ENCODE measurements around the gene DNMT3L.
"Not testable (repeated sequence)": the region's sequence is repeated elsewhere in the genome, so short reads cannot be mapped to it uniquely, and the experiment has no call there.

The DNMT3L gene

GRCh38 chr21:44258056-44258725, 3.5 kb downstream of the DNMT3L start:
- Mint-ChIP-seq H3K27me3 (ENCODE audit: low read depth) (peaks cover 13% of the 10 kb centered on the region), H3K4me3 (no peak overlapping the region), H3K27ac (no peak overlapping the region), H3K36me3 (ENCODE audit: low read depth) (no peaks in the 10 kb centered on the region), H3K9me3 (no peaks in the 10 kb centered on the region), H3K4me1 (ENCODE audit: low read depth) (peaks cover 2% of the 10 kb centered on the region)
- no peak for DNase-seq (ENCODE audit: low spot score)

- Mint-ChIP-seq H3K9me3 (no peaks in the 10 kb centered on the region), H3K36me3 (ENCODE audit: low read depth) (no peaks in the 10 kb centered on the region), H3K4me1 (ENCODE audit: low read depth) (peaks cover under 1% of the 10 kb centered on the region), H3K27ac (no peak overlapping the region), H3K4me3 (no peak overlapping the region), H3K27me3 (ENCODE audit: low read depth) (peaks cover 12% of the 10 kb centered on the region)
- no peak for DNase-seq (ENCODE audit: low spot score)
Measured at GRCh38 chr21:44255511-44255981, 6.2 kb downstream of the DNMT3L start.

- Mint-ChIP-seq H3K4me3 (no peak overlapping the region), H3K27ac (no peak overlapping the region), H3K36me3 (ENCODE audit: low read depth) (no peaks in the 10 kb centered on the region), H3K9me3 (no peaks in the 10 kb centered on the region), H3K4me1 (ENCODE audit: low read depth) (no peaks in the 10 kb centered on the region), H3K27me3 (ENCODE audit: low read depth) (peaks cover 8% of the 10 kb centered on the region)
- no peak for DNase-seq (ENCODE audit: low spot score)
Measured at GRCh38 chr21:44253832-44254710, 7.6 kb downstream of the DNMT3L start.

- not testable (repeated sequence) for DNase-seq (ENCODE audit: low spot score); H3K4me3 Mint-ChIP-seq; H3K4me1 Mint-ChIP-seq (ENCODE audit: low read depth); H3K27ac Mint-ChIP-seq; H3K9me3 Mint-ChIP-seq; H3K27me3 Mint-ChIP-seq (ENCODE audit: low read depth); H3K36me3 Mint-ChIP-seq (ENCODE audit: low read depth)
Measured at GRCh38 chr21:44249204-44250037, 12.3 kb downstream of the DNMT3L start.

DNA sequence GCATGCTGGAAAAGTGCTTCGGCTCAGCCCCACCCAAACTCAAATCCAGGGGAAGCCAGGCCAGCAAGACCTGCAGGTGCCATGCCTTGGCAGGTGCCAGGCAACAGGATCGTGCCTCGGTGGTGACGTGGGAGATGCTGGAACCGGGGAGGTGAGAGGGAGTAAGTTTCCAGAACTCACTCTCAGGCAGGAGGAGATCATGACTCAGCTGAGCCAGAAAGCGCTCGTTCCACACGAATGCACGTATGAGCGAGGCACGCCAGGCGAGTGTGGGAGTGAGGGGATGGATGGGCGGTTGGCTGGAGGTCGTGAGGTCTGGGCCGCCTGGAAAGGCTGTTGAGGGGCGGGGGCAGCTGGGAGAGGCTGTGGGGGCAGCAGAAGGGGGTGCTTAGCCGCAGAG, 13.8 kb downstream of the DNMT3L start:
- H3K4me3 Mint-ChIP-seq: not testable (repeated sequence)

DNA sequence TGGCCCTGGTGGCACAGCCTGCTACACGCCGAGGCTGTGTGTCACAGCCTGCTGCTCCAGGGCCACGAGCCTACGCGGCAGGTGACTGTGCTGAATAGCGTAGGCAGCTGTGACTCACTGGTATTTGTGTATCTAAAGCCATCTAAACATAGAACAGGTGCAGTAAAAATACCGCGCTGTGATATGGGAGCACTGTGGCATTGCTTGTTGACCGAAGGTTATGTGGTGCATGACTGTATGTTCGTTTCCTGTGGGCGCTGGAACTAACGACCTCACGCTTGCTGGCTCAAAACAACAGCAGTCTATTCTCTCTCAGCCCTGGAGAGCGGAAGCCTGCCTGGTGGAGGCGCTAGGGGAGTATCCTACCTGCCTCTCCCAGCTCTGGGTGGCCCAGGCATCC, 17.7 kb downstream of the DNMT3L start:
- H3K36me3 Mint-ChIP-seq (ENCODE audit: low read depth); H3K9me3 Mint-ChIP-seq; H3K27ac Mint-ChIP-seq; H3K27me3 Mint-ChIP-seq (ENCODE audit: low read depth); H3K4me3 Mint-ChIP-seq; DNase-seq (ENCODE audit: low spot score); H3K4me1 Mint-ChIP-seq (ENCODE audit: low read depth): not testable (repeated sequence)

More for the DNA sequence above, 13.8 kb downstream of the DNMT3L start:
- not testable (repeated sequence) for H3K27ac Mint-ChIP-seq; H3K9me3 Mint-ChIP-seq; H3K4me1 Mint-ChIP-seq (ENCODE audit: low read depth); DNase-seq (ENCODE audit: low spot score); H3K36me3 Mint-ChIP-seq (ENCODE audit: low read depth); H3K27me3 Mint-ChIP-seq (ENCODE audit: low read depth)

DNA sequence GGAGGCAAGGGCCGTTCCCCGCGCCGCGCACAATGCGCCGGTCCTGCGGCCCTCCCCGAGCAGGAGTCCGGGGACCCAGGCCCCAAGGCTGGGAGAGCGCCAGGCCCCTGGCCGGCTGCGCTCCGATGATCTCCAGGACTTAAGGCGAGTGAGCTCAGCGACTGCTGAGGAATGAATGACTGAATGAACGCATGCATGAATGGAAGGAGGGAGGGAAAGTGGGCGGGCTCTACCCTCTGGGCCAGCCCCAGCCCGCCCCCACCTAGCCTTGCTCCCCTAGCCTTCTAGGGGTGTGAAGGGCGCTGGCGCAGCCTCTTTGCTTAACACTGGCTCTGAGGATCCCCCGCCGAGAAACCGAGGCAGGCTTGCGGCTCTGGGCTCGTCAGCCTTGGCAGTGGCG, 20.4 kb downstream of the DNMT3L start:
- not testable (repeated sequence) for H3K36me3 Mint-ChIP-seq (ENCODE audit: low read depth); H3K4me1 Mint-ChIP-seq (ENCODE audit: low read depth); H3K9me3 Mint-ChIP-seq; H3K4me3 Mint-ChIP-seq; H3K27ac Mint-ChIP-seq; H3K27me3 Mint-ChIP-seq (ENCODE audit: low read depth); DNase-seq (ENCODE audit: low spot score)

DNA sequence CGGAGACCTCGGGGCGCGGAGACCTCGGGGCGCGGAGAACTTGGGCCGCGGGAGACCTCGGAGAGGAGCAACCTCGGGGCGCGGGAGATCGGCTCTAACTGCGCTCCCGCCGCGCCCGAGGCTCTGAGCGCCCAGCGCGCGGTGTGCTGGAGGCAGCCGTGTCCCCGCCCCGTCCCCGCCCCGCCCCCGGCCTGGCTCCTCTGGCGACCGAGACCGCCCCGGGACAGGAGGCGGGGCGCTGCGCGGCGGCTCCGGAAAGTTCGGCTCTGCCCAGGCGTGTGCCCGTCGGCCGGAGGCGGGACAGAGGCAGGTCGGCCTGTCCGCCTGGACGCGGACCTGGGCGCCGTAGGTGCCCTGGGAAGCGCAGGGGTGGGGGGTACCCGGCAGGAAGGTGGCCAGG, 20.9 kb downstream of the DNMT3L start, which contains the start of gene ICOSLG:
ICOSLG (minus strand) TSS at position 102 of the 400 bp plus-strand sequence. CDS start 126 bp downstream, outside the sequence.
- H3K36me3 Mint-ChIP-seq (ENCODE audit: low read depth); H3K4me3 Mint-ChIP-seq; DNase-seq (ENCODE audit: low spot score); H3K4me1 Mint-ChIP-seq (ENCODE audit: low read depth); H3K27me3 Mint-ChIP-seq (ENCODE audit: low read depth); H3K27ac Mint-ChIP-seq; H3K9me3 Mint-ChIP-seq: not testable (repeated sequence)

DNA sequence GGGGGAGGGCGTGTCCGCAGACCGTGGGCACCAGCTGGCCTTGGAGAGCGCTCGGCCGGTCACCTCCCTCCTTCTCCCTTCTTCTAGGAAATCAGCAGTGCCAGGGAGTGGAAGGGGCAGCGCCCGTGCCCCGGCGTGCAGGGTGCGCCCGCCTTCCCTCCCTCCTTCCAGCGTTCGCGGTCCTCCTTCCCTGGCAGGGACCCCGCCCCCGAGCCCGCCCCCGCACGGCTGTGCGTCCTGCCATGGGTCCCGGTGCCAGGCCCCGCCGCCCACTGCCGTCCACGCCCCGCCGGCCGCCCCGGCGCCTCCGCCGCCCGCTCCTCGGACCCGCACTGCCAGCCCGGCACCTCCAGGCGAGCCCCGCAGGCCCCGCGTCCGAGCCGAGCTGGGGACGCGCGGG, 21.3 kb downstream of the DNMT3L start:
- H3K4me1 Mint-ChIP-seq (ENCODE audit: low read depth); H3K9me3 Mint-ChIP-seq; DNase-seq (ENCODE audit: low spot score); H3K36me3 Mint-ChIP-seq (ENCODE audit: low read depth); H3K27ac Mint-ChIP-seq; H3K27me3 Mint-ChIP-seq (ENCODE audit: low read depth); H3K4me3 Mint-ChIP-seq: not testable (repeated sequence)

DNA sequence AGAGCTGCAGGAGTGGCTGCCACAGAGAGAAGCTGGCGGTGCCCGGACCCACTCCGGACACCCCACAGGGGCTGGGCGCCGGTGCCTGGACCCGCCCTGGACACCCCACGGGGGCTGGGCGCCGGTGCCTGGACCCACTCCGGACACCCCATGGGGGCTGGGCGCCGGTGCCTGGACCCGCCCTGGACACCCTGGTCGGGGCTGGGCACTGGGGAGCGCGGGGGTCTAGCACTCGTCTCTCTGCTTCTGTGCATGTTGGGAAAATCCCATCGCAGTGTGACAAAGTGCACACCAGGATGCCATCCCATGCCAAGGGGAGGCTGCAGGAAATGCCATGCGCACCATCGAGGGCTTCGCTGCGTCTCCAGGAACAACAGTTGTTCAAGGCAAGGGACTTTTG, 32.1 kb downstream of the DNMT3L start:
- H3K27me3 Mint-ChIP-seq (ENCODE audit: low read depth); H3K9me3 Mint-ChIP-seq; H3K36me3 Mint-ChIP-seq (ENCODE audit: low read depth); DNase-seq (ENCODE audit: low spot score); H3K27ac Mint-ChIP-seq; H3K4me3 Mint-ChIP-seq; H3K4me1 Mint-ChIP-seq (ENCODE audit: low read depth): not testable (repeated sequence)

GRCh38 chr21:44228109-44228508, 33.6 kb downstream of the DNMT3L start:
- not testable (repeated sequence) for H3K27ac Mint-ChIP-seq; H3K36me3 Mint-ChIP-seq (ENCODE audit: low read depth); H3K9me3 Mint-ChIP-seq; H3K4me1 Mint-ChIP-seq (ENCODE audit: low read depth); H3K27me3 Mint-ChIP-seq (ENCODE audit: low read depth); DNase-seq (ENCODE audit: low spot score); H3K4me3 Mint-ChIP-seq

GRCh38 chr21:44227614-44228013, 34.1 kb downstream of the DNMT3L start:
- not testable (repeated sequence) for H3K27me3 Mint-ChIP-seq (ENCODE audit: low read depth); DNase-seq (ENCODE audit: low spot score); H3K36me3 Mint-ChIP-seq (ENCODE audit: low read depth); H3K4me1 Mint-ChIP-seq (ENCODE audit: low read depth); H3K27ac Mint-ChIP-seq; H3K4me3 Mint-ChIP-seq; H3K9me3 Mint-ChIP-seq

DNA sequence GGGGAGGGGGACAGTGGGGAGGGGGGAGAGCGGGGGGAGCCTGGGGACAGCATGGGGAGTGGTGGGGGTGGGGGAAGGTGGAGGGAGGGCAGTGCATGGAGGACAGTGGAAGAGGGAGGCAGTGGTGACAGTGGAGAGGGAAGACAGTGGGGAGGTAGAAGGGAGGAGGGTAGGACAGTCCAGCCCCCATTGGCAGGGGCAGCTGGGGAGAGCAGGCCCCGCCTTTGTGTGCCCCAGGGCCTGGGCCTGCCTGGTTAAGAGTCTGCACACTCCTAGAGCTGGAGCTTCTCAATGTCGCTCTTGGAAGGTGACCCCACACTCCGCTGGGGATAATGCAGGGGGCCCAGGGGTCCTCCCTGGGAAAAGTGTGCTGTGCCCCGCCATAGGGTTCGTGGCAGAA, 36.1 kb downstream of the DNMT3L start:
- not testable (repeated sequence) for H3K4me1 Mint-ChIP-seq (ENCODE audit: low read depth); H3K36me3 Mint-ChIP-seq (ENCODE audit: low read depth); H3K9me3 Mint-ChIP-seq; DNase-seq (ENCODE audit: low spot score); H3K27ac Mint-ChIP-seq; H3K4me3 Mint-ChIP-seq; H3K27me3 Mint-ChIP-seq (ENCODE audit: low read depth)

DNA sequence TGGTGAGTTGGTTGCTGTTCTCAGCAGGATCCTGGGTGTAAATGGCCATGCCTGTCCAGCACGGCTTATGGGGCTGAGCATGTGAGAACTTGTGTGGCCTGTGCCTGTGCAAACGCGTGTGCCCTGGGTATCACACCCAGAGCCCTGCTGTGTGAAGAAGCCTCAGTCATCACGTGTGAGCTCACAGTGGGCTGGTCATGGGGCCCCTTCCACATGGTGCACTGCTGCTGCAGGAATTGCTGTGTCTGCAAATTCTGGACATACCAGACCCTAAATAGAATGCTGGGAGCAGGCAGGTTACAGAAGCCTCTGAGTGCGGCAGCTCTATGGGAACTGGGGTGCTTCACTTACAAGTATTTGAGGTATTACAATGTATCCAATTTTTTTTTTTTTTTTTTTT, 38.4 kb downstream of the DNMT3L start:
- not testable (repeated sequence) for DNase-seq (ENCODE audit: low spot score); H3K4me1 Mint-ChIP-seq (ENCODE audit: low read depth); H3K36me3 Mint-ChIP-seq (ENCODE audit: low read depth); H3K27me3 Mint-ChIP-seq (ENCODE audit: low read depth); H3K4me3 Mint-ChIP-seq; H3K9me3 Mint-ChIP-seq; H3K27ac Mint-ChIP-seq

Measured in T-helper 2 cell treated with Interferon-gamma antibody and Interleukin-4, amounts not matched to agents 5 μg/mL and 100 μg/mL, for 36 hours (primary cell).